ENCODE results near the gene CFAP53. TPM values are rescaled to one million over a fixed set of nuclear protein-coding genes. Genes with fewer than 3 reads are reported as not detected.
A peak's percentile ranks its signal among the peaks of the same experiment; 100 is the strongest.

Gene CFAP53
- total and polyA plus RNA-seq, 2 of the 13 experiments (the other 11 are each of a cell fraction or from before 2014, with no cell fraction given), result 0.05 to 0.07 TPM

GRCh38 chr18:50287441-50288347 lies 21.4 kb upstream of the CFAP53 start, which contains the start of gene CXXC1 (continued):
- 0 out of 2 replicates have a peak, but pooled peaks have one; percentile 65 for TF ChIP-seq TIGD3 (CRISPR knock-in tag; IDR thresholded peaks at IDR 0.05; ENCODE audit: borderline replicate concordance)
- peak in 1 of 2 experiments; percentile 45; a peak in 1 of 4 replicates for TF ChIP-seq KLF16 (CRISPR knock-in tag; IDR thresholded peaks at IDR 0.05)
- TF ChIP-seq ATF1 (CRISPR knock-in tag; IDR thresholded peaks at IDR 0.05), result peak; percentile 88
- TF ChIP-seq NFKB2 (CRISPR knock-in tag; IDR thresholded peaks at IDR 0.05; ENCODE audit: borderline replicate concordance), result peak; percentile 20; the same call in 1 of the 2 replicates
- no peak for TF ChIP-seq SP1 (IDR thresholded peaks at IDR 0.05)
- peak; percentile 56 for TF ChIP-seq SP1 (CRISPR knock-in tag; IDR thresholded peaks at IDR 0.05)
- TF ChIP-seq, protein P1, sequence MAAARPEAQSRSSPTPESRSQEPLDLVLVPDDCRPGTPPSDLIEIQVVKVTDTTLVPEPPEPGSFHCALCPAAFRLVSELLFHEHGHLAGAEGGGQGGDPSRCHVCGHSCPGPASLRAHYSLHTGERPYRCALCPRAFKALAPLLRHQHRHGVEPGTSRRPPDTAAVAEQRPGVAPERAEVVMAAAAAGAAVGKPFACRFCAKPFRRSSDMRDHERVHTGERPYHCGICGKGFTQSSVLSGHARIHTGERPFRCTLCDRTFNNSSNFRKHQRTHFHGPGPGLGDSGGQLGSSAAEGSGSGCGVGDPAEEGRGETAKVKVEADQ (CRISPR knock-in tag; IDR thresholded peaks at IDR 0.05; ENCODE audit: borderline replicate concordance), result 0 out of 2 replicates have a peak, but pooled peaks have one; percentile 38
- TF ChIP-seq POLR2AphosphoS5 (IDR thresholded peaks at IDR 0.05; ENCODE audit: low read depth, low read length), result peak; percentile 88
- peak; percentile 76; the same call in 1 of the 3 replicates for TF ChIP-seq MXI1 (IDR thresholded peaks at IDR 0.05; ENCODE audit: borderline replicate concordance, low read depth, low read length)
- TF ChIP-seq HCFC1 (IDR thresholded peaks at IDR 0.05; ENCODE audit: low read depth, low read length), result peak; percentile 98
- peak; percentile 76; the same call in 1 of the 2 replicates for TF ChIP-seq ZNF556 (CRISPR knock-in tag; IDR thresholded peaks at IDR 0.05; ENCODE audit: borderline replicate concordance)
- TF ChIP-seq HOXD1 (CRISPR knock-in tag; IDR thresholded peaks at IDR 0.05), result peak; percentile 58; the same call in 1 of the 2 replicates
- TF ChIP-seq BRD4 (CRISPR knock-in tag; IDR thresholded peaks at IDR 0.05), result peak; percentile 45; the same call in 1 of the 2 replicates
- peak; percentile 56; the same call in 1 of the 2 replicates for TF ChIP-seq EEA1 (CRISPR knock-in tag; IDR thresholded peaks at IDR 0.05; ENCODE audit: borderline replicate concordance)
- TF ChIP-seq PAWR (CRISPR knock-in tag; IDR thresholded peaks at IDR 0.05; ENCODE audit: borderline replicate concordance), result no peak
- peak; percentile 72 for TF ChIP-seq MEIS1 (CRISPR knock-in tag; IDR thresholded peaks at IDR 0.05; ENCODE audit: borderline replicate concordance)
- TF ChIP-seq ZNF431 (CRISPR knock-in tag; IDR thresholded peaks at IDR 0.05; ENCODE audit: borderline replicate concordance, low read depth), result peak; percentile 73; the same call in 1 of the 2 replicates
- no peak for TF ChIP-seq ZNF326 (CRISPR knock-in tag; IDR thresholded peaks at IDR 0.05; ENCODE audit: borderline replicate concordance)
- no peak; the same call in 1 of the 2 replicates for TF ChIP-seq KDM3A (CRISPR knock-in tag; IDR thresholded peaks at IDR 0.05; ENCODE audit: low read depth)
- peak; percentile 22; the same call in 1 of the 2 replicates for TF ChIP-seq FOXC1 (CRISPR knock-in tag; IDR thresholded peaks at IDR 0.05; ENCODE audit: borderline replicate concordance)
- TF ChIP-seq BRF2 (CRISPR knock-in tag; IDR thresholded peaks at IDR 0.05), result no peak
- TF ChIP-seq NFYC (CRISPR knock-in tag; IDR thresholded peaks at IDR 0.05), result peak; percentile 61
- no peak for TF ChIP-seq REL (CRISPR knock-in tag; conservative IDR thresholded peaks at IDR 0.05)
- peak; percentile 54 for TF ChIP-seq SP2 (CRISPR knock-in tag; IDR thresholded peaks at IDR 0.05)
- peak; percentile 66; the same call in 1 of the 2 replicates for TF ChIP-seq MIXL1 (CRISPR knock-in tag; IDR thresholded peaks at IDR 0.05)
